Liver (tissue), 9 donors: ENCODE measurements around the gene ITPKB. TPM values are rescaled to one million over a fixed set of nuclear protein-coding genes. Genes with fewer than 3 reads are reported as not detected.

Experiments used
- DNase-seq: peaks from one replicate; pipeline ENCODE4 v3.0.0-alpha.2; 2017; ENCODE audit warnings: low spot score
- H3K27ac ChIP-seq, 2 donors: one replicate each; pipeline ENCODE4 v1.7.0; 2013; ENCODE audit warnings: inconsistent platforms in 2 of 2, low read length in 2 of 2, control low read depth in 1 of 2, low read depth in 1 of 2, mild to moderate bottlenecking in 1 of 2
- H3K27me3 ChIP-seq, 4 donors: one replicate each; pipeline versions ENCODE4 v1.6.1 to v1.7.0; 2013; ENCODE audit warnings: low read length in 3 of 4, inconsistent platforms in 1 of 4, mild to moderate bottlenecking in 1 of 4, moderate library complexity in 1 of 4; ENCODE audit not compliant: control insufficient read depth in 4 of 4, insufficient read depth in 4 of 4
- H3K36me3 ChIP-seq, 4 donors: one replicate each; pipeline versions ENCODE4 v1.6.1 to v1.7.0; 2013; ENCODE audit warnings: low read length in 3 of 4, mild to moderate bottlenecking in 3 of 4, low read depth in 1 of 4, moderate library complexity in 1 of 4; ENCODE audit not compliant: control insufficient read depth in 4 of 4, insufficient read depth in 3 of 4
- H3K4me1 ChIP-seq, 4 donors: one replicate each; pipeline versions ENCODE4 v1.6.1 to v1.7.0; 2013; ENCODE audit warnings: low read length in 3 of 4, mild to moderate bottlenecking in 3 of 4, moderate library complexity in 1 of 4; ENCODE audit not compliant: control insufficient read depth in 4 of 4, insufficient read depth in 4 of 4
- H3K4me3 ChIP-seq, 3 donors: one replicate each; pipeline versions ENCODE4 v1.6.1 to v1.7.0; 2013; ENCODE audit warnings: low read length in 3 of 3, control low read depth in 1 of 3, low read depth in 1 of 3, mild to moderate bottlenecking in 1 of 3
- H3K9ac ChIP-seq, 2 donors: one replicate each; pipeline ENCODE4 v1.7.0; 2013; ENCODE audit warnings: low read length in 2 of 2, mild to moderate bottlenecking in 2 of 2, moderate library complexity in 2 of 2, control low read depth in 1 of 2, low read depth in 1 of 2
- H3K9me3 ChIP-seq, 4 donors: one replicate each; pipeline versions ENCODE4 v1.6.1 to v1.7.0; 2013; ENCODE audit warnings: low read length in 3 of 4; ENCODE audit not compliant: control insufficient read depth in 4 of 4
- CTCF ChIP-seq: fragments of 150-350 bp; IDR thresholded peaks from 2 replicates; pipeline ENCODE4 v1.5.1; 2017; ENCODE audit warnings: improper control_type of control experiment, low read depth, low read length; ENCODE audit not compliant: missing input control
- FOXA1 ChIP-seq: IDR thresholded peaks from 2 replicates; pipeline ENCODE4 v1.6.1; 2016; ENCODE audit warnings: antibody characterized with exemption
- FOXA2 ChIP-seq: IDR thresholded peaks from 2 replicates; pipeline ENCODE4 v1.6.1; 2016; ENCODE audit warnings: antibody characterized with exemption
- HNF4G ChIP-seq: IDR thresholded peaks from 2 replicates; pipeline ENCODE4 v1.6.1; 2016; ENCODE audit warnings: antibody characterized with exemption
- MAX ChIP-seq: IDR thresholded peaks from 2 replicates; pipeline ENCODE4 v1.6.1; 2016; ENCODE audit warnings: antibody characterized with exemption
- NR2F2 ChIP-seq: IDR thresholded peaks from 2 replicates; pipeline ENCODE4 v1.6.1; 2016; ENCODE audit warnings: antibody characterized with exemption
- REST ChIP-seq: IDR thresholded peaks from 2 replicates; pipeline ENCODE4 v1.6.1; 2016; ENCODE audit warnings: antibody characterized with exemption, mild to moderate bottlenecking
- SP1 ChIP-seq: IDR thresholded peaks from 2 replicates; pipeline ENCODE4 v1.6.1; 2018; ENCODE audit warnings: antibody characterized with exemption, mild to moderate bottlenecking
- YY1 ChIP-seq: IDR thresholded peaks from 2 replicates; pipeline ENCODE4 v1.6.1; 2016; ENCODE audit warnings: antibody characterized with exemption, mild to moderate bottlenecking
- ZBTB33 ChIP-seq: IDR thresholded peaks from 2 replicates; pipeline ENCODE4 v1.6.1; 2016; ENCODE audit warnings: antibody characterized with exemption
- WGBS: extraction: QIAGEN DNeasy Blood & Tissue Kit; methylation state at CpG from one replicate; pipeline ENCODE4 v1.1.7; 2013; 5-methylcytosine and 5-hydroxymethylcytosine counted together
- polyA plus RNA-seq, 2 donors: library from polyadenylated mRNA; stranded (reverse) in 1 of 2; unstranded in 1 of 2; fragments of 200-250 nt in 1 of 2; fragments of >200 nt in 1 of 2; fragmentation: Nextera tagmentation in 1 of 2; extraction: Ambion mirVana in 1 of 2; gene quantifications; one replicate each; pipeline versions ENCODE4 v1.2.1 to v1.2.3, GENCODE V29; 2013 to 2015
- total RNA-seq, 2 donors: library from RNA; depleted of rRNA; stranded (reverse); fragments of >200 nt; gene quantifications; one replicate each; pipeline ENCODE4 v1.2.3, GENCODE V29; 2014
- TF ChIP-seq, protein P1 (sequence below): IDR thresholded peaks from 2 replicates; pipeline ENCODE4 v1.6.1; 2016; ENCODE audit warnings: antibody characterized with exemption
- donor health status: healthy.
- donor health status: healthy.
- donor health status: healthy.
- donor health status: healthy.
- donor health status: healthy.

ITPKB gene
- total and polyA plus RNA-seq, 4 donors: 0.61 to 5.8 (median 3.7) TPM

GRCh38 chr1:226602186-226603021 lies 136.7 kb downstream of the ITPKB start:
- TF ChIP-seq REST (no peak), YY1 (no peak), CTCF (no peak), ZBTB33 (no peak), SP1 (no peak), MAX (no peak), HNF4G (no peak)
- TF ChIP-seq, protein P1, sequence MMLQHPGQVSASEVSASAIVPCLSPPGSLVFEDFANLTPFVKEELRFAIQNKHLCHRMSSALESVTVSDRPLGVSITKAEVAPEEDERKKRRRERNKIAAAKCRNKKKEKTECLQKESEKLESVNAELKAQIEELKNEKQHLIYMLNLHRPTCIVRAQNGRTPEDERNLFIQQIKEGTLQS: no peak
- Histone ChIP-seq H3K9me3 (no peaks in the 10 kb centered on the region), H3K4me3 (no peak overlapping the region), H3K27me3 (no peaks in the 10 kb centered on the region), H3K27ac (peak overlapping the region; percentile 21 to 67), H3K9ac (no peak overlapping the region), H3K4me1 (peaks cover 0 to 12% (median 10%) of the 10 kb centered on the region in 4 donors), H3K36me3 (no peaks in the 10 kb centered on the region)
- 88% methylated on average over 24 of the region's 24 CpGs for WGBS
- no peak for DNase-seq

DNA sequence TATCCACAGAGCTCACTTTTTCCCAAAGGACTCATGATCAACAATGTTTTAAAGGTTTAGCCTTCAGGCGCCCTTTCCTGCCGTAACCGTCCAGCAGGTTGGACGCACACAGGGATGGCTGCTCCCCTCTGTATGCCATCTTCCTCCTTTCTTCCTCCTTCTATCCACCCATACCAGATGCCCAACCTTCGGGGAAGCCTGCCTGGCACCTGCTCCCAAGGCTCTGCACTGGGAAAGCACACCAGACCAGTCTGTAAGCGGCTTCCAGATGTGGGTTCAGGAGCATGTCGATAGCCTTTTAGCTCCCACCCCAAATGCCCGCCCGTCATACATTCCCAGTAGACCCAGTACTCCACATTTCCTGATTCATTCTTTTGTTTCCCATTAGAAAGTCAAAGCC lies 137.6 kb downstream of the ITPKB start:
- Histone ChIP-seq H3K27me3 (no peaks in the 10 kb centered on the region), H3K36me3 (no peaks in the 10 kb centered on the region), H3K9me3 (no peaks in the 10 kb centered on the region), H3K27ac (no peak overlapping the region), H3K4me1 (peaks cover 0 to 12% (median 10%) of the 10 kb centered on the region in 4 donors), H3K4me3 (no peak overlapping the region), H3K9ac (no peak overlapping the region)
- DNase-seq: no peak
- 98% methylated on average over 9 of the region's 9 CpGs for WGBS
- no peak for TF ChIP-seq CTCF
- TF ChIP-seq FOXA2: no peak
- TF ChIP-seq SP1: no peak
- no peak for TF ChIP-seq HNF4G
- TF ChIP-seq, protein P1: no peak
- TF ChIP-seq NR2F2: no peak
- TF ChIP-seq FOXA1: no peak
- TF ChIP-seq MAX: no peak
- no peak for TF ChIP-seq REST
